Activated CD8-positive, alpha-beta memory T cell treated with anti-CD3 and anti-CD28 coated beads, Interleukin-2, amount 50 U/mL, for 48 hours (primary cell): ENCODE measurements around the gene SOBP.
"Not testable (repeated sequence)": the region's sequence is repeated elsewhere in the genome, so short reads cannot be mapped to it uniquely, and the experiment has no call there.

Experiments used
- DNase-seq: peaks from one replicate; pipeline ENCODE4 v3.0.0-alpha.2; 2020

SOBP gene

GRCh38 chr6:107524626-107525025 is 34.7 kb downstream of the SOBP start:
- DNase-seq = no peak

GRCh38 chr6:107531868-107532267 is 42.0 kb downstream of the SOBP start:
- DNase-seq = no peak

GRCh38 chr6:107532706-107533105 is 42.8 kb downstream of the SOBP start:
- no peak for DNase-seq

- no peak for DNase-seq
Observed at GRCh38 chr6:107533415-107534059, 43.6 kb downstream of the SOBP start.

GRCh38 chr6:107534571-107535141 is 44.7 kb downstream of the SOBP start:
- no peak for DNase-seq

- no peak for DNase-seq
Observed at GRCh38 chr6:107535626-107536025, 45.7 kb downstream of the SOBP start.

GRCh38 chr6:107536180-107536961 is 46.5 kb downstream of the SOBP start:
- no peak for DNase-seq

GRCh38 chr6:107537559-107537958 is 47.6 kb downstream of the SOBP start:
- DNase-seq = no peak

GRCh38 chr6:107538856-107539387 is 49.0 kb downstream of the SOBP start:
- DNase-seq = no peak

- no peak for DNase-seq
Observed at GRCh38 chr6:107539409-107539808, 49.5 kb downstream of the SOBP start.

- DNase-seq = no peak
Observed at GRCh38 chr6:107539849-107540464, 50.0 kb downstream of the SOBP start.

GRCh38 chr6:107540465-107540857 is 50.5 kb downstream of the SOBP start:
- DNase-seq = no peak

GRCh38 chr6:107542192-107542668 is 52.3 kb downstream of the SOBP start:
- no peak for DNase-seq

GRCh38 chr6:107543088-107543487 is 53.2 kb downstream of the SOBP start:
- DNase-seq = no peak

- no peak for DNase-seq
Observed at GRCh38 chr6:107543567-107543966, 53.6 kb downstream of the SOBP start.

- no peak for DNase-seq
Observed at GRCh38 chr6:107545763-107546162, 55.8 kb downstream of the SOBP start.

- DNase-seq = no peak
Observed at GRCh38 chr6:107546691-107547450, 57.0 kb downstream of the SOBP start.

GRCh38 chr6:107547451-107547840 is 57.5 kb downstream of the SOBP start:
- no peak for DNase-seq

- DNase-seq = no peak
Observed at GRCh38 chr6:107550241-107550840, 60.4 kb downstream of the SOBP start.

GRCh38 chr6:107550906-107551305 is 61.0 kb downstream of the SOBP start:
- DNase-seq = no peak

- not testable (repeated sequence) for DNase-seq
Observed at GRCh38 chr6:107553121-107553520, 63.2 kb downstream of the SOBP start.

GRCh38 chr6:107554326-107554725 is 64.4 kb downstream of the SOBP start:
- no peak for DNase-seq
